ENCODE data around the gene CRIM1. TPM values are rescaled to one million over a fixed set of nuclear protein-coding genes. Genes with fewer than 3 reads are reported as not detected.
A peak's percentile ranks its signal among the peaks of the same experiment; 100 is the strongest.

Gene CRIM1
- total RNA-seq, 1 donor from 2014 or later, result 30.3 TPM

- Mint-ChIP-seq H3K4me3 (no peak overlapping the region), H3K4me1 (ENCODE audit: unreplicated experiment) (peaks cover 15% of the 10 kb centered on the region), H3K9me3 (no peaks in the 10 kb centered on the region), H3K36me3 (peaks cover 18% of the 10 kb centered on the region), H3K27ac (peak overlapping the region; percentile 9), H3K27me3 (no peaks in the 10 kb centered on the region)
- no peak for DNase-seq (ENCODE audit: extremely low spot score, unreplicated experiment)
- TF ChIP-seq CTCF (conservative IDR thresholded peaks at IDR 0.05), result no peak
Measured at GRCh38 chr2:36528274-36528673, 172.7 kb downstream of the CRIM1 start.

GRCh38 chr2:36528766-36529392 lies 173.3 kb downstream of the CRIM1 start:
- Mint-ChIP-seq H3K27ac (peak overlapping the region; percentile 9), H3K27me3 (no peaks in the 10 kb centered on the region), H3K9me3 (no peaks in the 10 kb centered on the region), H3K36me3 (peaks cover 12% of the 10 kb centered on the region), H3K4me1 (ENCODE audit: unreplicated experiment) (peaks cover 15% of the 10 kb centered on the region), H3K4me3 (no peak overlapping the region)
- no peak for TF ChIP-seq CTCF (conservative IDR thresholded peaks at IDR 0.05)
- DNase-seq (ENCODE audit: extremely low spot score, unreplicated experiment), result no peak

- Mint-ChIP-seq H3K36me3 (peaks cover 8% of the 10 kb centered on the region), H3K4me1 (ENCODE audit: unreplicated experiment) (peaks cover 15% of the 10 kb centered on the region), H3K27ac (no peak overlapping the region), H3K27me3 (no peaks in the 10 kb centered on the region), H3K4me3 (no peak overlapping the region), H3K9me3 (no peaks in the 10 kb centered on the region)
- no peak for DNase-seq (ENCODE audit: extremely low spot score, unreplicated experiment)
- no peak for TF ChIP-seq CTCF (conservative IDR thresholded peaks at IDR 0.05)
Measured at GRCh38 chr2:36530178-36530982, 174.8 kb downstream of the CRIM1 start.

- no peaks in the 10 kb centered on the region for H3K27me3 Mint-ChIP-seq
- H3K27ac Mint-ChIP-seq, result no peak overlapping the region
- H3K4me3 Mint-ChIP-seq, result no peak overlapping the region
- no peak for DNase-seq (ENCODE audit: extremely low spot score, unreplicated experiment)
- H3K36me3 Mint-ChIP-seq, result peaks cover 8% of the 10 kb centered on the region
- H3K9me3 Mint-ChIP-seq, result no peaks in the 10 kb centered on the region
- TF ChIP-seq CTCF (conservative IDR thresholded peaks at IDR 0.05), result peak; percentile 48
- peaks cover 15% of the 10 kb centered on the region for H3K4me1 Mint-ChIP-seq (ENCODE audit: unreplicated experiment)
Measured at GRCh38 chr2:36530983-36531354, 175.4 kb downstream of the CRIM1 start.

- H3K9me3 Mint-ChIP-seq, result no peaks in the 10 kb centered on the region
Measured at GRCh38 chr2:36534275-36534799, 178.8 kb downstream of the CRIM1 start.

More at GRCh38 chr2:36534275-36534799, 178.8 kb downstream of the CRIM1 start:
- no peak overlapping the region for H3K4me3 Mint-ChIP-seq
- TF ChIP-seq CTCF (conservative IDR thresholded peaks at IDR 0.05), result no peak
- H3K36me3 Mint-ChIP-seq, result peaks cover 18% of the 10 kb centered on the region
- no peaks in the 10 kb centered on the region for H3K27me3 Mint-ChIP-seq
- no peak overlapping the region for H3K27ac Mint-ChIP-seq
- no peak for DNase-seq (ENCODE audit: extremely low spot score, unreplicated experiment)
- H3K4me1 Mint-ChIP-seq (ENCODE audit: unreplicated experiment), result peaks cover 15% of the 10 kb centered on the region

All from type B pancreatic cell (in vitro differentiated cells).